Smooth muscle cell (in vitro differentiated cells): Measurements from ENCODE around the gene CADM3. TPM values are rescaled to one million over a fixed set of nuclear protein-coding genes. Genes with fewer than 3 reads are reported as not detected.
A peak's percentile ranks its signal among the peaks of the same experiment; 100 is the strongest.

Experiments
- DNase-seq: peaks from one replicate; lab custom pipeline; 2025; ENCODE audit not compliant: unreplicated experiment; lab: John Stamatoyannopoulos, UW
- H2AFZ ChIP-seq: fragments of 200-600 bp; sonication (generic); 2 replicates; pipeline ENCODE4 v1.6.0; 2016; ENCODE audit warnings: antibody characterized with exemption, low read depth, mild to moderate bottlenecking
- H3F3A ChIP-seq: fragments of 200-600 bp; sonication (generic); 2 replicates; pipeline ENCODE4 v1.6.0; 2017; ENCODE audit warnings: antibody characterized with exemption, low read depth
- H3K27ac ChIP-seq: fragments of 200-600 bp; sonication (generic); 2 replicates; pipeline ENCODE4 v1.5.1; 2016; ENCODE audit warnings: low read depth, mild to moderate bottlenecking
- H3K27me3 ChIP-seq: fragments of 200-600 bp; sonication (generic); 2 replicates; pipeline ENCODE4 v1.6.1; 2016; ENCODE audit warnings: low read depth, mild to moderate bottlenecking
- H3K36me3 ChIP-seq: fragments of 200-600 bp; sonication (generic); 2 replicates; pipeline ENCODE4 v1.5.1; 2016; ENCODE audit warnings: low read depth
- H3K4me1 ChIP-seq: fragments of 200-600 bp; sonication (generic); 2 replicates; pipeline ENCODE4 v1.5.1; 2016; ENCODE audit warnings: low read depth
- H3K4me2 ChIP-seq: fragments of 200-600 bp; sonication (generic); 2 replicates; pipeline ENCODE4 v1.6.0; 2016; ENCODE audit warnings: mild to moderate bottlenecking
- H3K4me3 ChIP-seq: fragments of 200-600 bp; sonication (generic); 2 replicates; pipeline ENCODE4 v1.5.1; 2016; ENCODE audit warnings: mild to moderate bottlenecking
- H3K79me2 ChIP-seq: fragments of 200-600 bp; sonication (generic); 2 replicates; pipeline ENCODE4 v1.6.0; 2016; ENCODE audit warnings: low read depth, mild to moderate bottlenecking
- H3K9ac ChIP-seq: fragments of 200-600 bp; sonication (generic); 2 replicates; pipeline ENCODE4 v1.6.0; 2016; ENCODE audit warnings: low read depth
- H3K9me3 ChIP-seq: fragments of 200-600 bp; sonication (generic); replicated peaks from 2 replicates; pipeline ENCODE4 v1.5.1; 2016; ENCODE audit warnings: low read depth
- H4K20me1 ChIP-seq: fragments of 200-600 bp; sonication (generic); 2 replicates; pipeline ENCODE4 v1.6.0; 2016; ENCODE audit warnings: low read depth
- CTCF ChIP-seq: fragments of 200-600 bp; sonication (generic); IDR thresholded peaks from 2 replicates; pipeline ENCODE4 v1.5.1; 2017; ENCODE audit warnings: borderline replicate concordance, mild to moderate bottlenecking, antibody characterized with exemption; ENCODE audit not compliant: insufficient read depth, poor library complexity, severe bottlenecking
- WGBS: methylation state at CpG from one replicate; pipeline ENCODE4 v1.1.7; 2016; ENCODE audit warnings: low lambda C conversion rate; 5-methylcytosine and 5-hydroxymethylcytosine counted together
- polyA plus RNA-seq: library from polyadenylated mRNA; unstranded; fragments of >200 nt; fragmentation: Nextera tagmentation; extraction: Ambion mirVana; gene quantifications from 2 replicates; pipeline ENCODE4 v1.2.1, GENCODE V29; 2016
- total RNA-seq: library from RNA; depleted of rRNA; stranded (reverse); fragments of >200 nt; gene quantifications from 2 replicates; pipeline ENCODE4 v1.2.3, GENCODE V29; 2014

The CADM3 gene
- total and polyA plus RNA-seq, 2 experiments from 2014 or later = 0.90 to 1.2 TPM

GRCh38 chr1:159181328-159182024 lies 10.1 kb downstream of the CADM3 start:
- Histone ChIP-seq H3K9ac (no peak overlapping the region), H4K20me1 (peaks cover 11% of the 10 kb centered on the region), H3K9me3 (no peaks in the 10 kb centered on the region), H3K27me3 (peaks cover 1% of the 10 kb centered on the region), H3K4me1 (peaks cover under 1% of the 10 kb centered on the region), H3K4me2 (no peak overlapping the region), H3K36me3 (no peaks in the 10 kb centered on the region), H2AFZ (no peak overlapping the region), H3K27ac (no peak overlapping the region), H3K79me2 (no peaks in the 10 kb centered on the region), H3F3A (no peaks in the 10 kb centered on the region), H3K4me3 (no peak overlapping the region)
- DNase-seq = no peak
- TF ChIP-seq CTCF = no peak
- whole genome bisulfite sequencing = 66% methylated on average over 4 of the region's 4 CpGs

- no peaks in the 10 kb centered on the region for H3K79me2 ChIP-seq
- TF ChIP-seq CTCF = no peak
- no peaks in the 10 kb centered on the region for H3K36me3 ChIP-seq
- H4K20me1 ChIP-seq = no peaks in the 10 kb centered on the region
- no peak overlapping the region for H2AFZ ChIP-seq
- DNase-seq = no peak
- H3K9me3 ChIP-seq = no peaks in the 10 kb centered on the region
- no peak overlapping the region for H3K9ac ChIP-seq
- no peak overlapping the region for H3K4me3 ChIP-seq
- no peak overlapping the region for H3K27ac ChIP-seq
- no peaks in the 10 kb centered on the region for H3F3A ChIP-seq
- H3K4me2 ChIP-seq = no peak overlapping the region
- peaks cover 9% of the 10 kb centered on the region for H3K4me1 ChIP-seq
- peaks cover 12% of the 10 kb centered on the region for H3K27me3 ChIP-seq
- WGBS = 68% methylated on average over 2 of the region's 2 CpGs
Measured at GRCh38 chr1:159184201-159184600, 12.8 kb downstream of the CADM3 start.

- Histone ChIP-seq H3K4me3 (no peak overlapping the region), H3K79me2 (no peaks in the 10 kb centered on the region), H3K27me3 (peaks cover 12% of the 10 kb centered on the region), H3K36me3 (no peaks in the 10 kb centered on the region), H2AFZ (no peak overlapping the region), H3K9ac (no peak overlapping the region), H3F3A (no peaks in the 10 kb centered on the region), H3K27ac (no peak overlapping the region), H4K20me1 (no peaks in the 10 kb centered on the region), H3K4me2 (no peak overlapping the region), H3K4me1 (peaks cover 9% of the 10 kb centered on the region), H3K9me3 (no peaks in the 10 kb centered on the region)
- no peak for TF ChIP-seq CTCF
- DNase-seq = no peak
- WGBS = 78% methylated on average over 5 of the region's 5 CpGs
Measured at GRCh38 chr1:159185121-159185520, 13.7 kb downstream of the CADM3 start.

- peak overlapping the region; percentile 88 for H3K4me2 ChIP-seq
- no peaks in the 10 kb centered on the region for H3K79me2 ChIP-seq
- H2AFZ ChIP-seq = no peak overlapping the region
- H3K9me3 ChIP-seq = no peaks in the 10 kb centered on the region
- no peaks in the 10 kb centered on the region for H3F3A ChIP-seq
- WGBS = 10% methylated on average over 3 of the region's 3 CpGs
- H3K4me1 ChIP-seq = peaks cover 9% of the 10 kb centered on the region
- peaks cover 12% of the 10 kb centered on the region for H3K27me3 ChIP-seq
- H3K9ac ChIP-seq = no peak overlapping the region
- no peaks in the 10 kb centered on the region for H3K36me3 ChIP-seq
- no peaks in the 10 kb centered on the region for H4K20me1 ChIP-seq
- no peak for TF ChIP-seq CTCF
- no peak overlapping the region for H3K4me3 ChIP-seq
- no peak for DNase-seq
- no peak overlapping the region for H3K27ac ChIP-seq
Measured at GRCh38 chr1:159187033-159187432, 15.6 kb downstream of the CADM3 start.
